ENCODE data around the gene MEGF8. TPM values are rescaled to one million over a fixed set of nuclear protein-coding genes. Genes with fewer than 3 reads are reported as not detected.

MEGF8 gene
- total RNA-seq, 1 donor from 2014 or later = 69.3 TPM

GRCh38 chr19:42312370-42312769 lies 13.1 kb upstream of the MEGF8 start:
- peak overlapping the region; percentile 76 for H3K4me3 Mint-ChIP-seq (ENCODE audit: unreplicated experiment)
- DNase-seq (ENCODE audit: low spot score) = no peak
- peaks cover 4% of the 10 kb centered on the region for H3K36me3 Mint-ChIP-seq (ENCODE audit: low read depth, unreplicated experiment)
- H3K4me1 Mint-ChIP-seq (ENCODE audit: unreplicated experiment) = peaks cover 7% of the 10 kb centered on the region
- H3K27me3 Mint-ChIP-seq (ENCODE audit: unreplicated experiment) = peaks cover 13% of the 10 kb centered on the region
- no peaks in the 10 kb centered on the region for H3K9me3 Mint-ChIP-seq (ENCODE audit: unreplicated experiment)
- no peak for TF ChIP-seq CTCF (IDR thresholded peaks at IDR 0.05; ENCODE audit: unreplicated experiment)
- H3K27ac Mint-ChIP-seq (ENCODE audit: unreplicated experiment) = peak overlapping the region; percentile 22

GRCh38 chr19:42313096-42313839 lies 12.2 kb upstream of the MEGF8 start, which contains the start of gene TMEM145:
TSS of gene TMEM145 (plus strand) at chr19:42313309. CDS start at chr19:42313377, 68 bp downstream.
- H3K36me3 Mint-ChIP-seq (ENCODE audit: low read depth, unreplicated experiment) = peaks cover 4% of the 10 kb centered on the region
- peak within 1 kb of the TSS; percentile 82 for H3K4me3 Mint-ChIP-seq (ENCODE audit: unreplicated experiment)
- H3K27ac Mint-ChIP-seq (ENCODE audit: unreplicated experiment) = peak within 1 kb of the TSS; percentile 22
- DNase-seq (ENCODE audit: low spot score) = peak; percentile 53
- TF ChIP-seq CTCF (IDR thresholded peaks at IDR 0.05; ENCODE audit: unreplicated experiment) = no peak
- H3K9me3 Mint-ChIP-seq (ENCODE audit: unreplicated experiment) = no peaks in the 10 kb centered on the region
- peaks cover 7% of the 10 kb centered on the region for H3K4me1 Mint-ChIP-seq (ENCODE audit: unreplicated experiment)
- peaks cover 12% of the 10 kb centered on the region for H3K27me3 Mint-ChIP-seq (ENCODE audit: unreplicated experiment)

- no peak for TF ChIP-seq CTCF (IDR thresholded peaks at IDR 0.05; ENCODE audit: unreplicated experiment)
- Mint-ChIP-seq H3K27me3 (ENCODE audit: unreplicated experiment) (peaks cover 12% of the 10 kb centered on the region), H3K4me1 (ENCODE audit: unreplicated experiment) (peaks cover 7% of the 10 kb centered on the region), H3K9me3 (ENCODE audit: unreplicated experiment) (no peaks in the 10 kb centered on the region), H3K27ac (ENCODE audit: unreplicated experiment) (no peak overlapping the region), H3K4me3 (ENCODE audit: unreplicated experiment) (peak overlapping the region; percentile 82), H3K36me3 (ENCODE audit: low read depth, unreplicated experiment) (peaks cover 4% of the 10 kb centered on the region)
- DNase-seq (ENCODE audit: low spot score) = no peak
Observed at GRCh38 chr19:42313840-42314755, 11.3 kb upstream of the MEGF8 start.

GRCh38 chr19:42315024-42315423 lies 10.4 kb upstream of the MEGF8 start:
- Mint-ChIP-seq H3K4me3 (ENCODE audit: unreplicated experiment) (no peak overlapping the region), H3K27ac (ENCODE audit: unreplicated experiment) (no peak overlapping the region), H3K4me1 (ENCODE audit: unreplicated experiment) (peaks cover 7% of the 10 kb centered on the region), H3K27me3 (ENCODE audit: unreplicated experiment) (peaks cover 12% of the 10 kb centered on the region), H3K9me3 (ENCODE audit: unreplicated experiment) (no peaks in the 10 kb centered on the region), H3K36me3 (ENCODE audit: low read depth, unreplicated experiment) (peaks cover 4% of the 10 kb centered on the region)
- DNase-seq (ENCODE audit: low spot score) = no peak
- TF ChIP-seq CTCF (IDR thresholded peaks at IDR 0.05; ENCODE audit: unreplicated experiment) = no peak

Data from endothelial cell (in vitro differentiated cells).